Heart left ventricle (tissue), 16 donors: ENCODE results near the gene TMEM203. TPM values are rescaled to one million over a fixed set of nuclear protein-coding genes. Genes with fewer than 3 reads are reported as not detected.
A peak's percentile ranks its signal among the peaks of the same experiment; 100 is the strongest.

ENCODE experiments used
- ATAC-seq, 4 donors: fragments of 200-7000 bp; cut with Tn5 transposase; one replicate each; pipeline ENCODE4 v1.9.1; 2020 to 2022; ENCODE audit warnings: moderate library complexity in 4 of 4, mild to moderate bottlenecking in 3 of 4, moderate number of reproducible peaks in 1 of 4
- DNase-seq, 5 donors: peaks; one replicate each; pipeline ENCODE4 v3.0.0-alpha.2; 2020
- H3K27ac ChIP-seq, 12 donors: fragments of 200-600 bp; sonication (generic) in 4 of 12; one replicate each; pipeline versions ENCODE4 v1.5.0 to v1.8.0; 2016 to 2022; ENCODE audit warnings: mild to moderate bottlenecking in 2 of 12
- H3K27me3 ChIP-seq, 9 donors: fragments of 200-600 bp; sonication (generic) in 2 of 9; one replicate each; pipeline versions ENCODE4 v1.5.1 to v1.8.0; 2016 to 2022; ENCODE audit warnings: mild to moderate bottlenecking in 3 of 9
- H3K36me3 ChIP-seq, 9 donors: fragments of 200-600 bp; sonication (generic) in 2 of 9; one replicate each; pipeline versions ENCODE4 v1.5.0 to v1.8.0; 2018 to 2022; ENCODE audit warnings: mild to moderate bottlenecking in 2 of 9
- H3K4me1 ChIP-seq, 12 donors: fragments of 200-600 bp; sonication (generic) in 4 of 12; one replicate each; pipeline versions ENCODE4 v1.5.0 to v1.8.0; 2016 to 2022; ENCODE audit warnings: mild to moderate bottlenecking in 3 of 12
- H3K4me3 ChIP-seq, 12 donors: fragments of 200-600 bp; sonication (generic) in 4 of 12; one replicate each; pipeline versions ENCODE4 v1.5.0 to v1.8.0; 2017 to 2022; ENCODE audit warnings: mild to moderate bottlenecking in 9 of 12, moderate library complexity in 4 of 12
- H3K9me3 ChIP-seq, 12 donors: fragments of 200-600 bp; sonication (generic) in 4 of 12; one replicate each; pipeline versions ENCODE4 v1.5.0 to v1.8.0; 2016 to 2022; ENCODE audit warnings: mild to moderate bottlenecking in 1 of 12
- CTCF ChIP-seq, 12 donors: fragments of 200-600 bp; sonication (generic) in 4 of 12; IDR thresholded peaks; one replicate each; pipeline versions ENCODE4 v1.5.0 to v1.8.0; 2018 to 2022; ENCODE audit warnings: antibody characterized with exemption in 12 of 12, mild to moderate bottlenecking in 5 of 12
- POLR2A ChIP-seq, 2 donors: fragments of 450-650 bp; IDR thresholded peaks; one replicate each; pipeline ENCODE4 v1.6.1; 2017; ENCODE audit warnings: antibody characterized with exemption in 2 of 2, mild to moderate bottlenecking in 2 of 2, moderate library complexity in 2 of 2
- WGBS, 4 donors: extraction: QIAGEN DNeasy Blood & Tissue Kit in 2 of 4; methylation state at CpG; one replicate each; pipeline versions ENCODE4 v1.1.5 to v1.1.7; 2013 to 2018; 5-methylcytosine and 5-hydroxymethylcytosine counted together
- intact Hi-C, 10 donors: fragments of 100-400 bp; cut with DNase I; formaldehyde crosslinking; loops; one replicate each; pipeline versions ENCODE4 v1.11.1 to v1.14.2; 2022
- polyA plus RNA-seq, 2 donors: library from polyadenylated mRNA; stranded (reverse); fragments of 200-250 nt; gene quantifications; one replicate each; pipeline ENCODE4 v1.2.3, GENCODE V29; 2013
- total RNA-seq, 9 donors: library from RNA; depleted of rRNA in 2 of 9; stranded (reverse); fragments of >200 nt in 2 of 9; fragmentation: NEBNext Ultra II Directional in 3 of 9; extraction: Animal tissue kit (Norgen Biotek cat#: 25700) in 3 of 9; gene quantifications; one replicate each; pipeline versions ENCODE4 v1.1.0 to v1.2.4, GENCODE V29; 2016 to 2023
- donor health status: ischemic (EF 13 %, LVEDD 7.1; RV severe dilation, severe dysfunction).
- donor health status: healthy with polysubstance abuse.
- donor health status: DM: no; HTN: yes; CAD: no.
- donor health status: DM: no; HTN: no; CAD: no.
- donor health status: ischemic (EF 25% LVEDD 6.9; RV normal size, moderate dysfunction).
- donor health status: ischemic (EF 25% LVEDD 5.7; RV mildly dilated, moderate dysfunction).
- donor health status: healthy.
- donor health status: DM: yes; HTN: yes; CAD: no.
- donor health status: ischemic (EF 35%, LVEDD 5.7; RV mildly dilated, moderate dysfunction).
- donor health status: nonischemic (EF 11% LVEDD 7.7; RV severe dilation, severe dysfunction).
- donor health status: DM: yes; HTN: yes; CAD: no.
- donor health status: PGD.
- donor health status: ischemic (EF 29% LVEDD 5.4; RV normal size, mild dysfunction).
- donor health status: nonischemic (EF 23%, LVEDD 6.1; RV moderate dilation, normal function).

TMEM203 gene
- total and polyA plus RNA-seq, 11 donors = 30.8 to 52.0 (median 42.1) TPM

GRCh38 chr9:137168573-137168903 lies 36.9 kb downstream of the TMEM203 start:
- no peak for ATAC-seq
- DNase-seq = no peak
- WGBS, 4 donors = 0 to 1% (median 1%) methylated on average over 15 to 36 of the region's 36 CpGs
- peaks cover 6 to 36% (median 21%) of the 10 kb centered on the region in 12 donors for H3K4me1 ChIP-seq
- intact Hi-C loops = loop anchor here in 1 of 10 donors (5.0 kb wide), 1 partner anchor 41 kb away; no protein-coding TSS in a partner anchor
- no peaks in the 10 kb centered on the region for H3K36me3 ChIP-seq
- H3K27me3 ChIP-seq = peaks cover 56 to 91% (median 65%) of the 10 kb centered on the region in 9 donors
- TF ChIP-seq POLR2A (IDR thresholded peaks at IDR 0.05) (no peak), CTCF (IDR thresholded peaks at IDR 0.05) (no peak)
- no peaks in the 10 kb centered on the region for H3K9me3 ChIP-seq
- H3K27ac ChIP-seq = no peak overlapping the region
- H3K4me3 ChIP-seq = peak overlapping the region; percentile 21 to 55 (median 40)

GRCh38 chr9:137167747-137168572 lies 37.5 kb downstream of the TMEM203 start:
- Histone ChIP-seq H3K36me3 (no peaks in the 10 kb centered on the region), H3K27ac (no peak overlapping the region), H3K9me3 (no peaks in the 10 kb centered on the region), H3K27me3 (peaks cover 61 to 93% (median 71%) of the 10 kb centered on the region in 9 donors), H3K4me1 (peaks cover 6 to 41% (median 23%) of the 10 kb centered on the region in 12 donors), H3K4me3 (peak overlapping the region; percentile 21 to 55 (median 40))
- DNase-seq = no peak
- peak in 2 of 4 donors; percentile 9 to 22 for ATAC-seq
- intact Hi-C loops = loop anchor here in 1 of 10 donors (5.0 kb wide), 1 partner anchor 41 kb away; no protein-coding TSS in a partner anchor
- TF ChIP-seq CTCF (IDR thresholded peaks at IDR 0.05) (no peak), POLR2A (IDR thresholded peaks at IDR 0.05) (no peak)
- 2 to 7% (median 6%) methylated on average over 27 to 57 of the region's 57 CpGs for WGBS, 4 donors

- Histone ChIP-seq H3K27me3 (peaks cover 68 to 93% (median 78%) of the 10 kb centered on the region in 9 donors), H3K4me3 (peak overlapping the region in 1 of 12 donors; percentile 55), H3K9me3 (no peaks in the 10 kb centered on the region), H3K27ac (no peak overlapping the region), H3K4me1 (peaks cover 6 to 48% (median 28%) of the 10 kb centered on the region in 12 donors), H3K36me3 (no peaks in the 10 kb centered on the region)
- TF ChIP-seq CTCF (IDR thresholded peaks at IDR 0.05) (no peak), POLR2A (IDR thresholded peaks at IDR 0.05) (no peak)
- 29 to 48% (median 35%) methylated on average over 19 to 44 of the region's 44 CpGs for WGBS, 4 donors
- DNase-seq (no peak), ATAC-seq (no peak)
- intact Hi-C loops = loop anchor here in 1 of 10 donors (5.0 kb wide), 1 partner anchor 40 kb away; no protein-coding TSS in a partner anchor
Observed at GRCh38 chr9:137167277-137167746, 38.1 kb downstream of the TMEM203 start.
